HepG2 (cell line): ENCODE measurements around the gene MAP2K5. TPM values are rescaled to one million over a fixed set of nuclear protein-coding genes. Genes with fewer than 3 reads are reported as not detected.

Experiments
- CREB1 ChIP-seq, 2 experiments: fragments of 450-650 bp in 1 of 2; IDR thresholded peaks; 2 replicates each; pipeline ENCODE4 v1.6.1; 2016 to 2017; ENCODE audit warnings: control low read depth in 1 of 2, mild to moderate bottlenecking in 1 of 2, missing compliant biosample characterization in 1 of 2, missing genetic modification characterization in 1 of 2
- FOXK1 ChIP-seq: sonication (generic); formaldehyde crosslinking; IDR thresholded peaks from 2 replicates; pipeline ENCODE4 v1.4.0; 2020; ENCODE audit warnings: low read depth, missing genetic modification reagents, borderline replicate concordance
- NFIC ChIP-seq: IDR thresholded peaks from 2 replicates; pipeline ENCODE4 v1.6.1; 2012; ENCODE audit warnings: mild to moderate bottlenecking, low read length, inconsistent platforms
- NFRKB ChIP-seq: fragments of 450-650 bp; IDR thresholded peaks from 2 replicates; pipeline ENCODE4 v1.6.1; 2017
- PHF5A ChIP-seq: IDR thresholded peaks from one replicate; pipeline ENCODE4 v1.6.1; 2018; ENCODE audit warnings: low read depth, missing genetic modification reagents; ENCODE audit not compliant: unreplicated experiment
- POLR2AphosphoS5 ChIP-seq: IDR thresholded peaks from 2 replicates; pipeline ENCODE4 v1.6.1; 2012; ENCODE audit warnings: low read depth, low read length
- RFXAP ChIP-seq: sonication (generic); formaldehyde crosslinking; IDR thresholded peaks from 2 replicates; pipeline ENCODE4 v1.4.0; 2020; ENCODE audit warnings: missing genetic modification reagents, borderline replicate concordance
- ZFP62 ChIP-seq: sonication (generic); formaldehyde crosslinking; IDR thresholded peaks from 2 replicates; pipeline ENCODE4 v1.4.0; 2020; ENCODE audit warnings: missing genetic modification reagents
- ZNF451 ChIP-seq: sonication (generic); formaldehyde crosslinking; IDR thresholded peaks from 2 replicates; pipeline ENCODE4 v1.5.0; 2020; ENCODE audit warnings: mild to moderate bottlenecking, missing genetic modification reagents
- ZNF501 ChIP-seq: sonication (generic); formaldehyde crosslinking; IDR thresholded peaks from 2 replicates; pipeline ENCODE4 v1.5.1; 2020; ENCODE audit warnings: mild to moderate bottlenecking, moderate library complexity, missing genetic modification reagents
- ZNF562 ChIP-seq: sonication (generic); formaldehyde crosslinking; IDR thresholded peaks from 2 replicates; pipeline ENCODE4 v1.8.0; 2022; ENCODE audit warnings: missing genetic modification reagents, borderline replicate concordance
- ZNF775 ChIP-seq: sonication (generic); formaldehyde crosslinking; IDR thresholded peaks from 2 replicates; pipeline ENCODE4 v1.4.0; 2020; ENCODE audit warnings: missing genetic modification reagents, mild to moderate bottlenecking, moderate library complexity, borderline replicate concordance
- ZNF790 ChIP-seq: sonication (generic); formaldehyde crosslinking; IDR thresholded peaks from 2 replicates; pipeline ENCODE4 v1.8.0; 2022; ENCODE audit warnings: missing genetic modification reagents, mild to moderate bottlenecking, borderline replicate concordance
- ZSCAN29 ChIP-seq: sonication (generic); formaldehyde crosslinking; conservative IDR thresholded peaks from 2 replicates; pipeline ENCODE4 v1.4.0; 2020; ENCODE audit warnings: mild to moderate bottlenecking, missing genetic modification reagents
- polyA plus RNA-seq, 8 experiments: library from polyadenylated mRNA; depleted of rRNA in 3 of 8; stranded (reverse) in 7 of 8; unstranded in 1 of 8; fragments of >200 nt; fragmentation: Illumina TruSeq in 4 of 8; extraction: Trizol in 4 of 8; gene quantifications; 2 replicates each; pipeline versions ENCODE4 v1.2.1 to v1.2.3, GENCODE V29; 2011 to 2016; ENCODE audit warnings: low read depth in 4 of 8, missing spikeins in 1 of 8, mixed read lengths in 1 of 8; ENCODE audit not compliant: insufficient read depth in 1 of 8
- total RNA-seq, 5 experiments: library from RNA; depleted of rRNA; stranded (reverse); fragments of >200 nt; fragmentation: Illumina TruSeq; extraction: Trizol; gene quantifications; 2 replicates each; pipeline ENCODE4 v1.2.3, GENCODE V29; 2016; ENCODE audit warnings: low read depth in 1 of 5
- TF ChIP-seq, protein P1 (sequence below): sonication (generic); formaldehyde crosslinking; IDR thresholded peaks from 2 replicates; pipeline ENCODE4 v1.9.0; 2021; ENCODE audit warnings: missing genetic modification reagents, mild to moderate bottlenecking, borderline replicate concordance
- TF ChIP-seq, protein P2 (sequence below): sonication (generic); formaldehyde crosslinking; conservative IDR thresholded peaks from 2 replicates; pipeline ENCODE4 v1.4.0; 2020; ENCODE audit warnings: missing genetic modification reagents
- TF ChIP-seq, protein P3 (sequence below): sonication (generic); formaldehyde crosslinking; IDR thresholded peaks from 2 replicates; pipeline ENCODE4 v1.5.1; 2020; ENCODE audit warnings: mild to moderate bottlenecking, missing genetic modification reagents, moderate library complexity
- TF ChIP-seq, protein P4 (sequence below): sonication (generic); formaldehyde crosslinking; IDR thresholded peaks from 2 replicates; pipeline ENCODE4 v1.4.0; 2020; ENCODE audit warnings: missing genetic modification reagents

The MAP2K5 gene
- total and polyA plus RNA-seq, 2 of the 13 experiments (the other 11 are each of a cell fraction or from before 2014, with no cell fraction given): 4.0 to 4.3 TPM

DNA sequence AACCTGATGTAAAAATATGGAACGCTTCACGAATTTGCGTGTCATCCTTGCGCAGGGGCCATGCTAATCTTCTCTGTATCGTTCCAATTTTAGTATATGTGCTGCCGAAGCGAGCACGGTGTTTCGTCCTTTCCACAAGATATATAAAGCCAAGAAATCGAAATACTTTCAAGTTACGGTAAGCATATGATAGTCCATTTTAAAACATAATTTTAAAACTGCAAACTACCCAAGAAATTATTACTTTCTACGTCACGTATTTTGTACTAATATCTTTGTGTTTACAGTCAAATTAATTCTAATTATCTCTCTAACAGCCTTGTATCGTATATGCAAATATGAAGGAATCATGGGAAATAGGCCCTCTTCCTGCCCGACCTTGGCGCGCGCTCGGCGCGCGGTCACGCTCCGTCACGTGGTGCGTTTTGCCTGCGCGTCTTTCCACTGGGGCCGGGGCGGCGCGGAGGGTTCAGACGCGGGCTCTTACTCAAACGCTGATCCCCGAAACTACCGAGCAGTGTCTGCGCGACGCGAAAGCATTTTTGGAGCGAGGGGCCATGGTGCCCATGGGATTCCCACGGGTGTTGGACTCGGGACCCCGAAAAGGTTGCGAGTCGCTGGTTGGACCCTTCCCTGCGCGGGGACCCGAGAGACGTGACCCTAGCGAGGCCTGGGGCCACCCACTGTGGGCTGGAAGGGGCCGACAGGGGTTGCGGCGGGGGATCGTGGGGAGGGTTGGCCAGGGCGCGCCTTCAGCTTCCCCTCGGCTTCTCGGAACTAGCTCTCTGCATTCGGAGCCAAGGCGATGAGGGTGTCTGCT lies 297.6 kb downstream of the MAP2K5 start, which contains the start of gene RNU6-1 (continued):
- TF ChIP-seq, protein P1, sequence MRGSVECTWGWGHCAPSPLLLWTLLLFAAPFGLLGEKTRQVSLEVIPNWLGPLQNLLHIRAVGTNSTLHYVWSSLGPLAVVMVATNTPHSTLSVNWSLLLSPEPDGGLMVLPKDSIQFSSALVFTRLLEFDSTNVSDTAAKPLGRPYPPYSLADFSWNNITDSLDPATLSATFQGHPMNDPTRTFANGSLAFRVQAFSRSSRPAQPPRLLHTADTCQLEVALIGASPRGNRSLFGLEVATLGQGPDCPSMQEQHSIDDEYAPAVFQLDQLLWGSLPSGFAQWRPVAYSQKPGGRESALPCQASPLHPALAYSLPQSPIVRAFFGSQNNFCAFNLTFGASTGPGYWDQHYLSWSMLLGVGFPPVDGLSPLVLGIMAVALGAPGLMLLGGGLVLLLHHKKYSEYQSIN (CRISPR knock-in tag): no peak
- TF ChIP-seq, protein P2, sequence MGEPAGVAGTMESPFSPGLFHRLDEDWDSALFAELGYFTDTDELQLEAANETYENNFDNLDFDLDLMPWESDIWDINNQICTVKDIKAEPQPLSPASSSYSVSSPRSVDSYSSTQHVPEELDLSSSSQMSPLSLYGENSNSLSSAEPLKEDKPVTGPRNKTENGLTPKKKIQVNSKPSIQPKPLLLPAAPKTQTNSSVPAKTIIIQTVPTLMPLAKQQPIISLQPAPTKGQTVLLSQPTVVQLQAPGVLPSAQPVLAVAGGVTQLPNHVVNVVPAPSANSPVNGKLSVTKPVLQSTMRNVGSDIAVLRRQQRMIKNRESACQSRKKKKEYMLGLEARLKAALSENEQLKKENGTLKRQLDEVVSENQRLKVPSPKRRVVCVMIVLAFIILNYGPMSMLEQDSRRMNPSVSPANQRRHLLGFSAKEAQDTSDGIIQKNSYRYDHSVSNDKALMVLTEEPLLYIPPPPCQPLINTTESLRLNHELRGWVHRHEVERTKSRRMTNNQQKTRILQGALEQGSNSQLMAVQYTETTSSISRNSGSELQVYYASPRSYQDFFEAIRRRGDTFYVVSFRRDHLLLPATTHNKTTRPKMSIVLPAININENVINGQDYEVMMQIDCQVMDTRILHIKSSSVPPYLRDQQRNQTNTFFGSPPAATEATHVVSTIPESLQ (CRISPR knock-in tag): no peak
- TF ChIP-seq RFXAP: no peak
- TF ChIP-seq ZSCAN29 (CRISPR knock-in tag): no peak
- no peak for TF ChIP-seq FOXK1 (CRISPR knock-in tag)
- no peak for TF ChIP-seq ZNF790 (CRISPR knock-in tag)
- no peak for TF ChIP-seq ZNF451 (CRISPR knock-in tag)
- TF ChIP-seq NFIC: peak; percentile 79; the same call in 1 of the 2 replicates
- no peak for TF ChIP-seq ZFP62 (CRISPR knock-in tag)
- peak; percentile 32; the same call in 1 of the 2 replicates for TF ChIP-seq ZNF775 (CRISPR knock-in tag)
- peak; percentile 85 for TF ChIP-seq POLR2AphosphoS5
- no peak for TF ChIP-seq NFRKB
- peak; percentile 62 for TF ChIP-seq ZNF501 (CRISPR knock-in tag)
- TF ChIP-seq, protein P3, sequence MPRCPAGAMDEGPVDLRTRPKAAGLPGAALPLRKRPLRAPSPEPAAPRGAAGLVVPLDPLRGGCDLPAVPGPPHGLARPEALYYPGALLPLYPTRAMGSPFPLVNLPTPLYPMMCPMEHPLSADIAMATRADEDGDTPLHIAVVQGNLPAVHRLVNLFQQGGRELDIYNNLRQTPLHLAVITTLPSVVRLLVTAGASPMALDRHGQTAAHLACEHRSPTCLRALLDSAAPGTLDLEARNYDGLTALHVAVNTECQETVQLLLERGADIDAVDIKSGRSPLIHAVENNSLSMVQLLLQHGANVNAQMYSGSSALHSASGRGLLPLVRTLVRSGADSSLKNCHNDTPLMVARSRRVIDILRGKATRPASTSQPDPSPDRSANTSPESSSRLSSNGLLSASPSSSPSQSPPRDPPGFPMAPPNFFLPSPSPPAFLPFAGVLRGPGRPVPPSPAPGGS (CRISPR knock-in tag): no peak; the same call in 1 of the 2 replicates
- TF ChIP-seq CREB1 (IDR thresholded peaks at IDR 0.05): peak; percentile 88
- peak; percentile 42; the same call in 1 of the 2 replicates for TF ChIP-seq CREB1 (CRISPR knock-in tag; IDR thresholded peaks at IDR 0.05)
- no peak for TF ChIP-seq ZNF562 (CRISPR knock-in tag)
- TF ChIP-seq, protein P4, sequence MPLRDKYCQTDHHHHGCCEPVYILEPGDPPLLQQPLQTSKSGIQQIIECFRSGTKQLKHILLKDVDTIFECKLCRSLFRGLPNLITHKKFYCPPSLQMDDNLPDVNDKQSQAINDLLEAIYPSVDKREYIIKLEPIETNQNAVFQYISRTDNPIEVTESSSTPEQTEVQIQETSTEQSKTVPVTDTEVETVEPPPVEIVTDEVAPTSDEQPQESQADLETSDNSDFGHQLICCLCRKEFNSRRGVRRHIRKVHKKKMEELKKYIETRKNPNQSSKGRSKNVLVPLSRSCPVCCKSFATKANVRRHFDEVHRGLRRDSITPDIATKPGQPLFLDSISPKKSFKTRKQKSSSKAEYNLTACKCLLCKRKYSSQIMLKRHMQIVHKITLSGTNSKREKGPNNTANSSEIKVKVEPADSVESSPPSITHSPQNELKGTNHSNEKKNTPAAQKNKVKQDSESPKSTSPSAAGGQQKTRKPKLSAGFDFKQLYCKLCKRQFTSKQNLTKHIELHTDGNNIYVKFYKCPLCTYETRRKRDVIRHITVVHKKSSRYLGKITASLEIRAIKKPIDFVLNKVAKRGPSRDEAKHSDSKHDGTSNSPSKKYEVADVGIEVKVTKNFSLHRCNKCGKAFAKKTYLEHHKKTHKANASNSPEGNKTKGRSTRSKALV (CRISPR knock-in tag): peak; percentile 75
- peak; percentile 61 for TF ChIP-seq PHF5A (CRISPR knock-in tag)
